Gastrocnemius medialis (tissue), 4 donors: Measurements from ENCODE around the gene SETBP1.

Experiments
- CTCF ChIP-seq, 5 experiments: fragments of 450-650 bp in 3 of 5; fragments of 200-600 bp in 2 of 5; sonication (generic) in 2 of 5; IDR thresholded peaks in 4 of 5; conservative IDR thresholded peaks in 1 of 5; 1 replicate in 4 of 5; 2 replicates in 1 of 5; pipeline ENCODE4 v1.5.1; 2016 to 2019; ENCODE audit warnings: antibody characterized with exemption in 5 of 5, mild to moderate bottlenecking in 3 of 5, moderate library complexity in 3 of 5
- POLR2A ChIP-seq, 2 donors: fragments of 450-650 bp; IDR thresholded peaks; one replicate each; pipeline ENCODE4 v1.6.1; 2017; ENCODE audit warnings: antibody characterized with exemption in 2 of 2, mild to moderate bottlenecking in 2 of 2, moderate library complexity in 2 of 2

- TF ChIP-seq POLR2A (IDR thresholded peaks at IDR 0.05): no peak
- TF ChIP-seq CTCF (IDR thresholded peaks at IDR 0.05 in 4 of 5, conservative IDR thresholded peaks at IDR 0.05 in 1 of 5): no peak
Observed at GRCh38 chr18:45059695-45060094, 379.0 kb downstream of the SETBP1 start.
